Neural crest cell (in vitro differentiated cells): ENCODE data around the gene MAF. TPM values are rescaled to one million over a fixed set of nuclear protein-coding genes. Genes with fewer than 3 reads are reported as not detected.

Experiments used
- DNase-seq: peaks from one replicate; pipeline ENCODE4 v3.0.0; 2021; ENCODE audit warnings: low read depth, mixed read lengths, low spot score
- H3K27ac Mint-ChIP-seq: one replicate; pipeline ENCODE4 v1.8.0; 2021; ENCODE audit warnings: mild to moderate bottlenecking, mixed read lengths; ENCODE audit not compliant: unreplicated experiment
- H3K27me3 Mint-ChIP-seq: 2 replicates; pipeline ENCODE4 v1.8.0; 2021; ENCODE audit warnings: low read depth, mild to moderate bottlenecking, mixed read lengths
- H3K36me3 Mint-ChIP-seq: 2 replicates; pipeline ENCODE4 v1.8.0; 2021; ENCODE audit warnings: low read depth, mild to moderate bottlenecking, mixed read lengths
- H3K4me1 Mint-ChIP-seq: 2 replicates; pipeline ENCODE4 v1.8.0; 2021; ENCODE audit warnings: mixed read lengths
- H3K4me3 Mint-ChIP-seq: one replicate; pipeline ENCODE4 v1.8.0; 2021; ENCODE audit warnings: mild to moderate bottlenecking, mixed read lengths
- H3K9me3 Mint-ChIP-seq: 2 replicates; pipeline ENCODE4 v1.8.0; 2021; ENCODE audit warnings: mixed read lengths
- total RNA-seq: library from RNA; stranded (reverse); gene quantifications from 2 replicates; pipeline ENCODE4 v1.2.1, GENCODE V29; 2021
- TF ChIP-seq, protein P1 (sequence below): fragments of 200-600 bp; sonication (generic); conservative IDR thresholded peaks from 2 replicates; pipeline ENCODE4 v1.5.0; 2021; ENCODE audit warnings: antibody characterized with exemption, mild to moderate bottlenecking

MAF gene
- total RNA-seq, 1 donor from 2014 or later: 4.1 TPM

DNA sequence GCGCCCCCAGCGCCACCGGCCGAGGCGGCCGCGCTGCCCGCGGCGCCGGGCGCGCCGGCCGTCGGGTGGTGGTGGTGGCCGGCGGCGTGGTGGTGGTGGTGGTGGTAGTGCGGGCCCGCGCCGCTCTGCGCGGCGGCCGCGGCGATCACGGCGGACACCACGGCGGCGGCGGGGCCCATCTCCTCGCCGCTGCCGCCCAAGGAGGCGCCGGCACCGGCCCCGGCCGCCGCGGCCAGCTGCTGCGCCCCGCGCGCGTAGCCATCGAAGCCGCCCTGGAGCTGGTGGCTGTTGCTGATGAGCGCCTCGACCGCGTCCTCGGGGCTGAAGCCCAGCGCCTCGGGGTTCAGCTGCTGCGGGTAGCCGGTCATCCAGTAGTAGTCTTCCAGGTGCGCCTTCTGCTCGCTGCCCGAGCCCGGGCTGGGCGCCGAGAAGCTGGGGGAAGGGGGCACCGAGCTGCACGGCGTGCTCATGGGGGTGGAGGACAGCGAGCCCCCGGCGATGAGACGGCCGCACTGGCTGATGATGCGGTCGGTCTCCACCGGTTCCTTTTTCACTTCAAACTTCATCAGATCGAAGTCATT lies 1.2 kb downstream of the MAF start:
- H3K27me3 Mint-ChIP-seq: peaks cover 25% of the 10 kb centered on the region
- H3K36me3 Mint-ChIP-seq: no peaks in the 10 kb centered on the region
- TF ChIP-seq, protein P1, sequence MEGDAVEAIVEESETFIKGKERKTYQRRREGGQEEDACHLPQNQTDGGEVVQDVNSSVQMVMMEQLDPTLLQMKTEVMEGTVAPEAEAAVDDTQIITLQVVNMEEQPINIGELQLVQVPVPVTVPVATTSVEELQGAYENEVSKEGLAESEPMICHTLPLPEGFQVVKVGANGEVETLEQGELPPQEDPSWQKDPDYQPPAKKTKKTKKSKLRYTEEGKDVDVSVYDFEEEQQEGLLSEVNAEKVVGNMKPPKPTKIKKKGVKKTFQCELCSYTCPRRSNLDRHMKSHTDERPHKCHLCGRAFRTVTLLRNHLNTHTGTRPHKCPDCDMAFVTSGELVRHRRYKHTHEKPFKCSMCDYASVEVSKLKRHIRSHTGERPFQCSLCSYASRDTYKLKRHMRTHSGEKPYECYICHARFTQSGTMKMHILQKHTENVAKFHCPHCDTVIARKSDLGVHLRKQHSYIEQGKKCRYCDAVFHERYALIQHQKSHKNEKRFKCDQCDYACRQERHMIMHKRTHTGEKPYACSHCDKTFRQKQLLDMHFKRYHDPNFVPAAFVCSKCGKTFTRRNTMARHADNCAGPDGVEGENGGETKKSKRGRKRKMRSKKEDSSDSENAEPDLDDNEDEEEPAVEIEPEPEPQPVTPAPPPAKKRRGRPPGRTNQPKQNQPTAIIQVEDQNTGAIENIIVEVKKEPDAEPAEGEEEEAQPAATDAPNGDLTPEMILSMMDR: no peak

DNA sequence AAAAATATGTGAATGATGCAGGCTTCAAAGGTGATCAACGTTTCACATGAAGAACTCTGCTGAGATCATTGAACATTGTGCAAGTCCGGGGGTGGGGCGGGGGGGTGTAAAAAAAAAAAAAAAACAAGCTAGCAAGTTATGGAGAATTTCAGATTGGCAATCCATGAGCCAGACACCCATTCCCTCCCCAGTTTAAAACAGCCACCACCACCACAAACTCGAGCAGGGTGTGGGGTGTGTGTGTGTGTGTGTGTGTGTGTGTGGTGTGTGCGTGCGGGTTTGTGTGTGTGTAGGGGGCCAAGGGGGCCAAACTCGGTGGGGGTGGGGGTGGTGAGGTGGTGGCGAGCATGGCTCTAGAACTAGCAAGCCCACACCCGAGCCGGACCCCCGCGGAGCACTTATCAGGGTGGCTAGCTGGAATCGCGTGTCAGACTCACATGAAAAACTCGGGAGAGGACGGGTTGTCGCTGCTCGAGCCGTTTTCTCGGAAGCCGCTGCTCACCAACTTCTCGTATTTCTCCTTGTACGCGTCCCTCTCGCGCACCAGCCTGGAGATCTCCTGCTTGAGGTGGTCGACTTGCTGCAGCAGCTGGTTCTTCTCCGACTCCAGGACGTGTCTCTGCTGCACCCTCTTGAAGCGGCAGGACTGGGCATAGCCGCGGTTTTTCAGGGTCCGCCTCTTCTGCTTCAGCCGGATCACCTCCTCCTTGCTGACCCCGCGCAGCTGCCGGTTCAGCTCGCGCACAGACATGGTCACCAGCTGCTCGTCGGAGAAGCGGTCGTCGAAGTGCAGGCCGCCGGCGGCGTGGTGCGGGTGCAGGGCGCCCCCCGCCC lies 2.0 kb downstream of the MAF start:
- Mint-ChIP-seq H3K4me3 (peak overlapping the region; percentile 90), H3K27me3 (peaks cover 25% of the 10 kb centered on the region), H3K9me3 (no peaks in the 10 kb centered on the region), H3K27ac (peak overlapping the region; percentile 25), H3K4me1 (peaks cover 48% of the 10 kb centered on the region), H3K36me3 (no peaks in the 10 kb centered on the region)
- DNase-seq: peak; percentile 48
- TF ChIP-seq, protein P1: peak; percentile 49

More for the DNA sequence above, 1.2 kb downstream of the MAF start:
- no peak overlapping the region for H3K27ac Mint-ChIP-seq
- no peaks in the 10 kb centered on the region for H3K9me3 Mint-ChIP-seq
- DNase-seq: peak; percentile 27
- H3K4me3 Mint-ChIP-seq: peak overlapping the region; percentile 90
- H3K4me1 Mint-ChIP-seq: peaks cover 48% of the 10 kb centered on the region

DNA sequence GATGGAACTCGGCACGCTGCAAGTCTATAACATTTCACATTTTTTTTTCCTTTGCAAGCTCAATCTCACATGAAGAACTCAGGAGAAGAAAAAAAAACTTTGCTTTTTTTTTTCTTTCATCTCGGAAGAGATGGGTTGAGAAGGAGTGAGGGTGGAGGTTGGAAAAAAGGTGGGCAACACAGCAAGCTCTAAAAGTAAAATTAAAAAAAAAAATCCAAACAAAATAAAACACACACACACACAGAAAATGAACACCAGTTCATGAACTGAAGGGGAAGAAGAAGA lies 2.5 kb downstream of the MAF start:
- TF ChIP-seq, protein P1: no peak
- no peaks in the 10 kb centered on the region for H3K36me3 Mint-ChIP-seq
- no peak for DNase-seq
- no peak overlapping the region for H3K27ac Mint-ChIP-seq
- H3K27me3 Mint-ChIP-seq: peaks cover 25% of the 10 kb centered on the region
- peaks cover 53% of the 10 kb centered on the region for H3K4me1 Mint-ChIP-seq
- peak overlapping the region; percentile 90 for H3K4me3 Mint-ChIP-seq
- no peaks in the 10 kb centered on the region for H3K9me3 Mint-ChIP-seq

DNA sequence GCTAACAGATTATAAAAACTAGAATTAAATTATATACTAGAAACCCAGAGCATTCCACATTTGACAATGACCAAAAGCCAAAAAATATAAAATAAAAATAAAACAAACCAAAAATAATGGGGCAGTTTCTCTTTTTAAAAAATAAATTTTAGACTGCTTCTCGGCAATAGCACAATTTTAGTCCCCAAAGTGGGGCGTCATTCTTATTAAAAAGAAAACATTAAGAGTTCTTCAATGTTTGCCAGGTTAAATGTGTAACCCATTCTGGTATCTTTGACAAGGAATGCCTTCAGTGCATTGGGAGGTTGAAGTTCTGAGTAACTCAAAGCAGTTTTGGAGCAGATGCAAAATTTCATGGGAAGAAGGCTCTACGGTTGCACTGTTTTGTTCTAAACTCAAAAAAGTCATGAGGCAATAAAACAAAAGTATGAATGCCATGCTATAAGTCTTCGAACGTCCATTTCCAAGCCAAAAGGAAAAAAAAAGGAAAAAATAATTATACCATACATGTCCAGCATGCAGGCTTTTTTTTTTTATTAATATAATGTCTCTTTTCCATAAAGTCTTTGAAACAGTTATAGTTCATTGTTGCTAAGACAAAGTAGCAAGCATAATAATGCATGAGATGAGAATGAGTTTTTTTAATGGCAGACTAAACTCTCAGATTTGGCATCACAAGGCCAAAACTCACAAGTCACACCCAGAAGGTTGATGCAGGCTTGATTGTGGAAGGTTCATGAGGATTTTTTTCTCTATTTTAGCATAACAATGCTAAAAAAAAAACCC lies 3.1 kb downstream of the MAF start:
- Mint-ChIP-seq H3K9me3 (no peaks in the 10 kb centered on the region), H3K27ac (no peak overlapping the region), H3K4me1 (peaks cover 59% of the 10 kb centered on the region)

DNA sequence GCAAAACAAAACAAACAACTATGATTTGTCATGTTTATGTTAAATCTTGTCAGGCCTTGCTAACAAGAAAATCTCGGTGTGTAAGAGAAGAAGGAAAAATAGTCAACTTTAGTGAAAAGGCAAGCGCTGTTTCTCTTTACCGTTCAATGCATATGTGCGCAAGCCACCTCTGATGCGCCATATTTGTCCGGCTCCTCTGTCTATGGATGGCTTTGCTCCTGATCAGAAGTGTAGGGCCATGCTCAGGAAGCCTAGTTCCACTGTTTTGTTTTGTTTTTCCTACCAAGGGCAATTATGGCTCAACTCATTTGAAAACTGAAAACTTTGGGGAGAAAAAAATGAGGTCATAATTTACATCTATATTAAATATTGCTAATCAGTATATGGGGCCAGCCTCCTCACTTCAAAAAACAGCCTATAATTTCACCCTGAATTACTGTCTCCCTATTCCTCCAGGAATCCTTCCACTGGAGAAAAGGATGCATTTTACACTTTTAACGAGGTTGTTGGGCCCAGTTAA lies 4.5 kb downstream of the MAF start:
- no peak overlapping the region for H3K27ac Mint-ChIP-seq
- peaks cover 25% of the 10 kb centered on the region for H3K27me3 Mint-ChIP-seq
- peaks cover 61% of the 10 kb centered on the region for H3K4me1 Mint-ChIP-seq
- TF ChIP-seq, protein P1: no peak
- DNase-seq: no peak
- H3K9me3 Mint-ChIP-seq: no peaks in the 10 kb centered on the region
- H3K4me3 Mint-ChIP-seq: peak overlapping the region; percentile 74
- no peaks in the 10 kb centered on the region for H3K36me3 Mint-ChIP-seq

More for the DNA sequence above, 3.1 kb downstream of the MAF start:
- no peaks in the 10 kb centered on the region for H3K36me3 Mint-ChIP-seq
- TF ChIP-seq, protein P1: no peak
- H3K27me3 Mint-ChIP-seq: peaks cover 25% of the 10 kb centered on the region
- H3K4me3 Mint-ChIP-seq: peak overlapping the region; percentile 90
- no peak for DNase-seq
